IgD-negative memory B cell (primary cell): ENCODE measurements around the gene MIAT. TPM values are rescaled to one million over a fixed set of nuclear protein-coding genes. Genes with fewer than 3 reads are reported as not detected.
"Not testable (repeated sequence)": the region's sequence is repeated elsewhere in the genome, so short reads cannot be mapped to it uniquely, and the experiment has no call there.

Experiments used
- H3K27ac Mint-ChIP-seq, 3 donors: one replicate each; pipeline ENCODE4 v1.8.0; 2020 to 2022; ENCODE audit warnings: mild to moderate bottlenecking in 3 of 3, mixed read lengths in 3 of 3, moderate library complexity in 1 of 3
- H3K27me3 Mint-ChIP-seq: one replicate; pipeline ENCODE4 v1.8.0; 2021; ENCODE audit warnings: mixed read lengths
- H3K36me3 Mint-ChIP-seq: one replicate; pipeline ENCODE4 v1.8.0; 2020; ENCODE audit warnings: mild to moderate bottlenecking, mixed read lengths
- H3K4me1 Mint-ChIP-seq, 3 donors: one replicate each; pipeline ENCODE4 v1.8.0; 2020 to 2022; ENCODE audit warnings: mixed read lengths in 3 of 3, mild to moderate bottlenecking in 1 of 3
- H3K4me3 Mint-ChIP-seq, 4 donors: one replicate each; pipeline ENCODE4 v1.8.0; 2020 to 2022; ENCODE audit warnings: mild to moderate bottlenecking in 4 of 4, mixed read lengths in 4 of 4, moderate library complexity in 3 of 4
- H3K9me3 Mint-ChIP-seq, 3 donors: one replicate each; pipeline ENCODE4 v1.8.0; 2020 to 2021; ENCODE audit warnings: mixed read lengths in 3 of 3, mild to moderate bottlenecking in 1 of 3
- polyA plus RNA-seq: library from polyadenylated mRNA; unstranded; fragments of 300-500 nt; fragmentation: Illumina TruSeq; gene quantifications from one replicate; pipeline ENCODE4 v1.2.3, GENCODE V29; 2021

MIAT gene
- polyA plus RNA-seq: 0.93 TPM

GRCh38 chr22:26656891-26657851 is at the start of gene MIAT:
Gene MIAT, plus strand, starts transcription at chr22:26657588.
- Mint-ChIP-seq H3K4me3 (peak within 1 kb of the TSS; percentile 89 to 95 (median 93)), H3K4me1 (peaks cover 14 to 36% (median 22%) of the 10 kb centered on the region in 3 donors), H3K9me3 (no peaks in the 10 kb centered on the region), H3K36me3 (no peaks in the 10 kb centered on the region), H3K27me3 (peaks cover 8% of the 10 kb centered on the region), H3K27ac (peak within 1 kb of the TSS; percentile 37 to 63 (median 51))

- no peak overlapping the region for H3K4me3 Mint-ChIP-seq
- H3K27me3 Mint-ChIP-seq: peaks cover 2% of the 10 kb centered on the region
- H3K9me3 Mint-ChIP-seq: no peaks in the 10 kb centered on the region
- H3K36me3 Mint-ChIP-seq: peaks cover 1% of the 10 kb centered on the region
- no peak overlapping the region for H3K27ac Mint-ChIP-seq
- H3K4me1 Mint-ChIP-seq: peaks cover 12 to 15% (median 14%) of the 10 kb centered on the region in 3 donors
Observed at GRCh38 chr22:26608129-26608528, 49.3 kb upstream of the MIAT start.

- H3K36me3 Mint-ChIP-seq: peaks cover 1% of the 10 kb centered on the region
- H3K27me3 Mint-ChIP-seq: peaks cover 2% of the 10 kb centered on the region
- H3K27ac Mint-ChIP-seq: no peak overlapping the region
- H3K4me3 Mint-ChIP-seq: no peak overlapping the region
- H3K4me1 Mint-ChIP-seq: peaks cover 12 to 15% (median 14%) of the 10 kb centered on the region in 3 donors
- no peaks in the 10 kb centered on the region for H3K9me3 Mint-ChIP-seq
Observed at GRCh38 chr22:26609287-26609686, 48.1 kb upstream of the MIAT start.

GRCh38 chr22:26610072-26610958 is 47.1 kb upstream of the MIAT start:
- Mint-ChIP-seq H3K27ac (peak overlapping the region in 1 of 3 donors; percentile 82), H3K36me3 (peaks cover 1% of the 10 kb centered on the region), H3K4me1 (peaks cover 16 to 19% (median 18%) of the 10 kb centered on the region in 3 donors), H3K9me3 (no peaks in the 10 kb centered on the region), H3K27me3 (peaks cover 2% of the 10 kb centered on the region), H3K4me3 (peak overlapping the region in 2 of 4 donors; percentile 56 to 63)

- Mint-ChIP-seq H3K36me3 (peaks cover 1% of the 10 kb centered on the region), H3K27ac (no peak overlapping the region), H3K4me3 (peak overlapping the region in 2 of 4 donors; percentile 56 to 63), H3K4me1 (peaks cover 18 to 23% (median 19%) of the 10 kb centered on the region in 3 donors), H3K27me3 (peaks cover 2% of the 10 kb centered on the region), H3K9me3 (no peaks in the 10 kb centered on the region)
Observed at GRCh38 chr22:26610996-26611395, 46.4 kb upstream of the MIAT start.

DNA sequence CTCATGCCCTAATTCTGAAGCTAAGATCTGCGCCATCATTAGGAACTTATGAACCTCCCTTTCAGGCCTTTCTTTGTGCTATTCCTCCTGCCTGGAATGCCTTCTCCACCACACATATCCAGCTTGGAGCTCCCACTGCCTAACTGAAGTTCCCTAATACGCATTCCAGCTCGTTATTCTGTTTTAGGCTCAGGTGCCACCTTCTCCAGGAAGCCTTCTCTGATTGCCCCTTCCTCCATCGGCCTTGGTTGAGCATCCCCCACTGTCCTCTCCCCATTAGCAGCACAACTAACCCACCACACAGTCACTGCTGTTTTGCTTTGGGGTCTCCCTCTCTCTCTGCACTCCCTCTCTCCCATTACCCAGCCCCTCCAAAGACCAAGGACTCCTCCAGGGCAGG is 44.7 kb upstream of the MIAT start:
- H3K36me3 Mint-ChIP-seq: no peaks in the 10 kb centered on the region
- no peaks in the 10 kb centered on the region for H3K9me3 Mint-ChIP-seq
- H3K4me1 Mint-ChIP-seq: peaks cover 18 to 31% (median 25%) of the 10 kb centered on the region in 3 donors
- peaks cover 2% of the 10 kb centered on the region for H3K27me3 Mint-ChIP-seq
- H3K27ac Mint-ChIP-seq: no peak overlapping the region
- H3K4me3 Mint-ChIP-seq: peak overlapping the region in 1 of 4 donors; percentile 29

GRCh38 chr22:26613753-26614152 is 43.6 kb upstream of the MIAT start:
- peaks cover 15 to 28% (median 25%) of the 10 kb centered on the region in 3 donors for H3K4me1 Mint-ChIP-seq
- H3K27ac Mint-ChIP-seq: not testable (repeated sequence)

GRCh38 chr22:26614322-26614721 is 43.1 kb upstream of the MIAT start:
- peaks cover 2% of the 10 kb centered on the region for H3K27me3 Mint-ChIP-seq
- peak overlapping the region in 1 of 3 donors; percentile 47 for H3K27ac Mint-ChIP-seq

More at GRCh38 chr22:26613753-26614152, 43.6 kb upstream of the MIAT start:
- H3K9me3 Mint-ChIP-seq, H3K4me3 Mint-ChIP-seq, H3K36me3 Mint-ChIP-seq, H3K27me3 Mint-ChIP-seq: not testable (repeated sequence)

GRCh38 chr22:26615149-26615548 is 42.2 kb upstream of the MIAT start:
- H3K36me3 Mint-ChIP-seq: no peaks in the 10 kb centered on the region
- peak overlapping the region in 1 of 3 donors; percentile 34 for H3K27ac Mint-ChIP-seq
- H3K4me1 Mint-ChIP-seq: peaks cover 12 to 21% (median 19%) of the 10 kb centered on the region in 3 donors
- H3K4me3 Mint-ChIP-seq: peak overlapping the region in 2 of 4 donors; percentile 4 to 16
- H3K27me3 Mint-ChIP-seq: peaks cover 2% of the 10 kb centered on the region
- H3K9me3 Mint-ChIP-seq: no peaks in the 10 kb centered on the region

More at GRCh38 chr22:26614322-26614721, 43.1 kb upstream of the MIAT start:
- Mint-ChIP-seq H3K9me3 (no peaks in the 10 kb centered on the region), H3K4me1 (peaks cover 14 to 28% (median 25%) of the 10 kb centered on the region in 3 donors), H3K36me3 (no peaks in the 10 kb centered on the region), H3K4me3 (peak overlapping the region in 2 of 4 donors; percentile 5 to 15)

- Mint-ChIP-seq H3K36me3 (no peaks in the 10 kb centered on the region), H3K4me1 (peaks cover 5 to 16% (median 11%) of the 10 kb centered on the region in 3 donors), H3K27me3 (peaks cover 2% of the 10 kb centered on the region), H3K27ac (no peak overlapping the region), H3K9me3 (no peaks in the 10 kb centered on the region), H3K4me3 (no peak overlapping the region)
Observed at GRCh38 chr22:26615830-26616435, 41.5 kb upstream of the MIAT start.

DNA sequence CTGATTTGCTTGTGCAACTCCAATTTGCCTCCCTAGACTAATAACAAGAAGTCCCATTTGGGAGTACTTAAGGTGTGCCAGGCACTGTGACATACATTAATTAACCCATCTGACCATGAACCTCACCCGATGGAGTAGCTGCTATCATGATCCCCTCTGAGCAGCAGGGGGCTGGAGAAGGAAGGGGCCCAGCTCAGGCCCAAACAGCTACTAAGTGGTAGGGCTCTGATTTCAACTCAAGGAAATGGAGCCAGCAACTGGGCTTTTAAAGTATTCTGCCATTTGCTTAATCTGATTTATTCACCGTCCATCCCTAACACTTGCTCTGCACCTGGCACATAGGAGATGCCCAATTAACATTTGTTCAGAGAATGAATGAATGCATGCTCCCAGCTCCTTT is 40.7 kb upstream of the MIAT start:
- H3K4me1 Mint-ChIP-seq: peaks cover 5 to 16% (median 11%) of the 10 kb centered on the region in 3 donors
- no peaks in the 10 kb centered on the region for H3K9me3 Mint-ChIP-seq
- peak overlapping the region in 1 of 4 donors; percentile 75 for H3K4me3 Mint-ChIP-seq
- no peaks in the 10 kb centered on the region for H3K36me3 Mint-ChIP-seq
- H3K27ac Mint-ChIP-seq: no peak overlapping the region
- H3K27me3 Mint-ChIP-seq: peaks cover 2% of the 10 kb centered on the region

DNA sequence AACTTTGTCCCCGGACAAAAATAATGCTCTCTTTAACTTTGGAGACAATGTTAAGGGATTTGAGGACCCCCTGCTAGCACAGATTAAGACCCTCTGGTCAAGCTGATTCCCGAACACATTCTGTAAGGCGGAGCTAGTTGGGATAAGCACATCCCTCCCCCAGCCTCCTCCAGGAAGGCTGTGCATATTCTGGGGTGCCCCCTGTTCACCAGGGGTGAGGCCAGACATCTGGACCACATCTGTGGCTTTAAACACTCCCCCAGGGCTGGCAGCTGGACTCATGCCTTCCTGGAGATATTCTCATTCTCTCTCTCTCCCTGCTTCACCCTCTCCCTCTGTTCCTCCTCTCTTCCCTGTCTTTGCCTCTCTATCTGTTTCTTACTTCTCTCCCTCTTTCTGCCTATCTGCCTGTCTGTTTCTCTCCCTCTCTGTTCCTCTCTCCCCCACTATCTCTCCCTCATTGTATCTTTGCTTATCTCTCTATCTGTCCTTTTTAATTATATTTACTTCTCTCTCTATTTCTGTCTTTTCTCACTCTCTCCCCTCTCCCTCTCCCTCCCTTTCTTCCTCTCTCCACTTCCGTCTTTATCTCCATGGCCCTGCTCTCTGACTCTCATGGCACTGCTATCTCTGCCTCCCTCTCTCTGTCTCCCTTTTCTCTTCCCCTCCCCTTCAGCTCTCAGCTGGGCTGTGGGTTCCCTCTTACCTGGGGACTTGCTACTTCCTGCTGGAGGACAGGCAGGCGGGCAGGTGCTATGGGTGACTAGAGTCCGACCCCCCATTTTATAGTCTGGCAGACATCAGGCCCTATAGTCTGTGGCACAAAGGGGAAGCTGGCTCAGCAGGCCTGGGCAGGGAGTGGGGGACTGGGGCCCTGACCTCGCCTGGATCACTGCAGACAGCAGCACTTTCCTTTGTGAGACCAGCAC is 39.9 kb upstream of the MIAT start, which contains the start of gene CRYBB1:
CRYBB1 (minus strand) TSS at position 757 of the 929 bp plus-strand sequence. CDS start 1,708 bp downstream, outside the sequence.
- H3K9me3 Mint-ChIP-seq: no peaks in the 10 kb centered on the region
- peak within 1 kb of the TSS in 1 of 4 donors; percentile 75 for H3K4me3 Mint-ChIP-seq
- peaks cover 2% of the 10 kb centered on the region for H3K27me3 Mint-ChIP-seq
- no peaks in the 10 kb centered on the region for H3K36me3 Mint-ChIP-seq
- H3K27ac Mint-ChIP-seq: no peak within 1 kb of the TSS
- H3K4me1 Mint-ChIP-seq: peaks cover 5 to 16% (median 11%) of the 10 kb centered on the region in 3 donors

DNA sequence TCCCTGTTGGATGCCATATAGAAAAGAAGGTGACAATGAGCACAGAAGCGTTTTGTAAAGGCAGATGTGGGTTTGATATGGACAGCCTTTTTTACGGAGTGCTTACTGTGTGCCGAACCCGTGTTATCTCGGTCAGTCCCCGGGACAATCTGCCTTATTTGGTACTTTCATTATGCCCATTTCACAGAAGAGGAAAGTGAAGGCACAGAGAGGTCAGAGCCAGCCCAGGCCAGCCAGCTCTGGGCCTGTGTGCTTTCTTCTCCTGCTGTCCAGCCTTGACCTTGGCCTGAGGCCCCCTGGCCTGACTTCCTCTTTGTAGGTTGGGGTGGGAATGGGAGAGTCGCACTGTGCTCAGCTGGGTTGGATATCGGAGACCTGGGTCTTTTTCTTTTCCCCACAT is 38.9 kb upstream of the MIAT start:
- no peak overlapping the region for H3K4me3 Mint-ChIP-seq
- peaks cover 5 to 16% (median 11%) of the 10 kb centered on the region in 3 donors for H3K4me1 Mint-ChIP-seq
- H3K27me3 Mint-ChIP-seq: no peaks in the 10 kb centered on the region
- H3K9me3 Mint-ChIP-seq: no peaks in the 10 kb centered on the region
- no peaks in the 10 kb centered on the region for H3K36me3 Mint-ChIP-seq
- H3K27ac Mint-ChIP-seq: no peak overlapping the region
